ENCODE results near the gene NSF. TPM values are rescaled to one million over a fixed set of nuclear protein-coding genes. Genes with fewer than 3 reads are reported as not detected.
"Not testable (repeated sequence)": the region's sequence is repeated elsewhere in the genome, so short reads cannot be mapped to it uniquely, and the experiment has no call there.

Gene NSF
- total RNA-seq, 1 donor from 2014 or later, result 44.7 TPM

GRCh38 chr17:46756081-46756735 is 165.7 kb downstream of the NSF start:
- DNase-seq (ENCODE audit: low spot score), result no peak

- no peak for DNase-seq (ENCODE audit: low spot score)
These were observed 166.4 kb downstream of the NSF start for GRCh38 chr17:46756861-46757260.

- DNase-seq (ENCODE audit: low spot score), result not testable (repeated sequence)
These were observed 167.1 kb downstream of the NSF start for GRCh38 chr17:46757588-46757987.

GRCh38 chr17:46758614-46759013 is 168.1 kb downstream of the NSF start:
- no peak for DNase-seq (ENCODE audit: low spot score)

- no peak for DNase-seq (ENCODE audit: low spot score)
These were observed 168.7 kb downstream of the NSF start for GRCh38 chr17:46759141-46759540.

GRCh38 chr17:46763416-46763815 is 172.9 kb downstream of the NSF start:
- DNase-seq (ENCODE audit: low spot score), result no peak

- no peak for DNase-seq (ENCODE audit: low spot score)
These were observed 173.7 kb downstream of the NSF start for GRCh38 chr17:46764000-46764708.

GRCh38 chr17:46764709-46765401 is 174.4 kb downstream of the NSF start:
- no peak for DNase-seq (ENCODE audit: low spot score)

- DNase-seq (ENCODE audit: low spot score), result no peak
These were observed 175.0 kb downstream of the NSF start for GRCh38 chr17:46765453-46765852.

- no peak for DNase-seq (ENCODE audit: low spot score)
These were observed 176.3 kb downstream of the NSF start for GRCh38 chr17:46766493-46767491.

GRCh38 chr17:46768540-46768870 is 178.0 kb downstream of the NSF start:
- no peak for DNase-seq (ENCODE audit: low spot score)

- DNase-seq (ENCODE audit: low spot score), result not testable (repeated sequence)
These were observed 178.4 kb downstream of the NSF start for GRCh38 chr17:46768896-46769295.

GRCh38 chr17:46769531-46770438 is 179.3 kb downstream of the NSF start:
- no peak for DNase-seq (ENCODE audit: low spot score)

GRCh38 chr17:46770439-46770817 is 180.0 kb downstream of the NSF start:
- DNase-seq (ENCODE audit: low spot score), result no peak

- no peak for DNase-seq (ENCODE audit: low spot score)
These were observed 180.5 kb downstream of the NSF start for GRCh38 chr17:46770818-46771560.

GRCh38 chr17:46771561-46772474 is 181.3 kb downstream of the NSF start:
- DNase-seq (ENCODE audit: low spot score), result no peak

- DNase-seq (ENCODE audit: low spot score), result no peak
These were observed 182.2 kb downstream of the NSF start for GRCh38 chr17:46772475-46773220.

GRCh38 chr17:46773221-46773605 is 182.7 kb downstream of the NSF start:
- no peak for DNase-seq (ENCODE audit: low spot score)

Data from mucosa of gallbladder (tissue), 1 donor.